Trophoblast cell (in vitro differentiated cells and primary cell): Measurements from ENCODE around the gene CCDC6.
"Not testable (repeated sequence)": the region's sequence is repeated elsewhere in the genome, so short reads cannot be mapped to it uniquely, and the experiment has no call there.

Source experiments
- DNase-seq, 2 donors: peaks; one replicate each; pipeline ENCODE4 v3.0.0-alpha.2; 2016
- H2AFZ ChIP-seq: 2 replicates; pipeline ENCODE4 v1.6.1; 2013; ENCODE audit warnings: low read length, moderate library complexity, mild to moderate bottlenecking; ENCODE audit not compliant: insufficient read depth, poor library complexity
- H2AK5ac ChIP-seq: 2 replicates; pipeline ENCODE4 v1.6.1; 2013; ENCODE audit warnings: mild to moderate bottlenecking, low read length
- H2BK120ac ChIP-seq: 2 replicates; pipeline ENCODE4 v1.6.1; 2013; ENCODE audit warnings: low read length, mild to moderate bottlenecking, moderate library complexity; ENCODE audit not compliant: insufficient read depth, poor library complexity
- H2BK12ac ChIP-seq: 2 replicates; pipeline ENCODE4 v1.6.1; 2013; ENCODE audit warnings: mild to moderate bottlenecking, low read length, moderate library complexity
- H2BK5ac ChIP-seq: 2 replicates; pipeline ENCODE4 v1.6.1; 2013; ENCODE audit warnings: low read length, low read depth, moderate library complexity, mild to moderate bottlenecking; ENCODE audit not compliant: poor library complexity
- H3K14ac ChIP-seq: 2 replicates; pipeline ENCODE4 v1.6.1; 2013; ENCODE audit warnings: mild to moderate bottlenecking, low read length
- H3K18ac ChIP-seq: 2 replicates; pipeline ENCODE4 v1.6.1; 2013; ENCODE audit warnings: mild to moderate bottlenecking, low read length
- H3K23ac ChIP-seq: 2 replicates; pipeline ENCODE4 v1.6.1; 2013; ENCODE audit warnings: low read length
- H3K27ac ChIP-seq: 2 replicates; pipeline ENCODE4 v1.5.1; 2013; ENCODE audit warnings: low read depth, mild to moderate bottlenecking, inconsistent platforms, low read length, moderate library complexity
- H3K27me3 ChIP-seq: 2 replicates; pipeline ENCODE4 v1.6.1; 2013; ENCODE audit warnings: inconsistent platforms, mild to moderate bottlenecking, low read length, moderate library complexity; ENCODE audit not compliant: insufficient read depth
- H3K36me3 ChIP-seq, 2 experiments: 1 replicate in 1 of 2; 2 replicates in 1 of 2; pipeline ENCODE4 v1.6.1; 2013; ENCODE audit warnings: low read length in 2 of 2, mild to moderate bottlenecking in 2 of 2, moderate library complexity in 1 of 2; ENCODE audit not compliant: insufficient read depth in 2 of 2, control insufficient read depth in 1 of 2
- H3K4ac ChIP-seq: 2 replicates; pipeline ENCODE4 v1.6.1; 2013; ENCODE audit warnings: low read depth, mild to moderate bottlenecking, low read length, moderate library complexity
- H3K4me1 ChIP-seq, 2 experiments: 1 replicate in 1 of 2; 2 replicates in 1 of 2; pipeline ENCODE4 v1.6.1; 2013; ENCODE audit warnings: low read length in 2 of 2, mild to moderate bottlenecking in 2 of 2, moderate library complexity in 1 of 2; ENCODE audit not compliant: insufficient read depth in 2 of 2, control insufficient read depth in 1 of 2
- H3K4me2 ChIP-seq: 2 replicates; pipeline ENCODE4 v1.6.1; 2013; ENCODE audit warnings: inconsistent platforms, mild to moderate bottlenecking, low read length, moderate library complexity
- H3K4me3 ChIP-seq: 2 replicates; pipeline ENCODE4 v1.5.1; 2013; ENCODE audit warnings: mild to moderate bottlenecking, low read depth, low read length, inconsistent platforms
- H3K79me1 ChIP-seq: one replicate; pipeline ENCODE4 v1.6.1; 2013; ENCODE audit warnings: low read length
- H3K79me2 ChIP-seq: 2 replicates; pipeline ENCODE4 v1.6.1; 2013; ENCODE audit warnings: low read length, mild to moderate bottlenecking; ENCODE audit not compliant: control insufficient read depth, insufficient read depth, poor library complexity
- H3K9ac ChIP-seq: 2 replicates; pipeline ENCODE4 v1.6.1; 2013; ENCODE audit warnings: mild to moderate bottlenecking, low read length
- H3K9me3 ChIP-seq: 2 replicates; pipeline ENCODE4 v1.6.1; 2013; ENCODE audit warnings: low read depth, mild to moderate bottlenecking, control low read depth, inconsistent platforms, low read length; ENCODE audit not compliant: insufficient read depth
- H4K12ac ChIP-seq: 2 replicates; pipeline ENCODE4 v1.6.1; 2013; ENCODE audit warnings: low read depth, mild to moderate bottlenecking, low read length, moderate library complexity
- H4K8ac ChIP-seq: 2 replicates; pipeline ENCODE4 v1.6.1; 2013; ENCODE audit warnings: low read depth, mild to moderate bottlenecking, low read length, moderate library complexity
- H4K91ac ChIP-seq: one replicate; pipeline ENCODE4 v1.6.1; 2013; ENCODE audit warnings: low read depth, mild to moderate bottlenecking, low read length, moderate library complexity
- WGBS: extraction: QIAGEN DNeasy Blood & Tissue Kit; methylation state at CpG from one replicate; pipeline ENCODE4 v1.1.7; 2013; ENCODE audit warnings: missing lambda C conversion rate; ENCODE audit not compliant: insufficient read length, insufficient coverage; ENCODE audit errors: extremely low coverage; 5-methylcytosine and 5-hydroxymethylcytosine counted together

CCDC6 gene

DNA sequence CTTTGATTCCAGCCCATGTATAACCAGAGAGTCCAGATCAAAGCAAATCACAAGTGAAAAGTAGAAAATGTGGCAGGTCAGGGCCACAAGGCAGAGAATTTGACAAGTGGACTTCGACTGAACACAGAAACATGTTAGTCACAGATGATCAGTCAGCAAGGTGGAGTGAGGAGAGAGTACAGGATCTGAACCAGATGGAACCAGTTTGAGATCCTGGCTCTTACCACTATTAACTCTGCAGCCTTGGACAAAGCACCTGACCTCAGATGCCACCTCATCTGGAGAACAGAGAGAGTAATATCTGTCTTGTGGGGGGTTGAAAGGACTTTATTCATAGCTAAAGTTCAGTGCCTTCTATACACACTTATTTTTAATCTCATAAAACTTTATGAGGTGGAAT is 157.5 kb downstream of the CCDC6 start:
- H2BK120ac ChIP-seq: no peak overlapping the region
- DNase-seq: no peak
- H3K27me3 ChIP-seq: no peaks in the 10 kb centered on the region
- no peak overlapping the region for H3K4me2 ChIP-seq
- no peak overlapping the region for H3K23ac ChIP-seq
- H4K8ac ChIP-seq: no peak overlapping the region
- H3K36me3 ChIP-seq: no peaks in the 10 kb centered on the region
- no peak overlapping the region for H3K9ac ChIP-seq
- H3K14ac ChIP-seq: no peak overlapping the region
- no peak overlapping the region for H4K12ac ChIP-seq
- H2BK5ac ChIP-seq: no peak overlapping the region
- H3K4me3 ChIP-seq: no peak overlapping the region
- H2AK5ac ChIP-seq: no peak overlapping the region
- H3K9me3 ChIP-seq: no peaks in the 10 kb centered on the region
- WGBS: no CpG with 5 or more reads among the region's 1 CpG
- no peak overlapping the region for H3K18ac ChIP-seq
- H3K4ac ChIP-seq: no peak overlapping the region
- H3K79me2 ChIP-seq: no peaks in the 10 kb centered on the region
- H3K79me1 ChIP-seq: no peaks in the 10 kb centered on the region
- H2BK12ac ChIP-seq: no peak overlapping the region
- H3K27ac ChIP-seq: no peak overlapping the region
- H3K4me1 ChIP-seq: no peaks in the 10 kb centered on the region
- H2AFZ ChIP-seq: no peak overlapping the region
- H4K91ac ChIP-seq: no peak overlapping the region

DNA sequence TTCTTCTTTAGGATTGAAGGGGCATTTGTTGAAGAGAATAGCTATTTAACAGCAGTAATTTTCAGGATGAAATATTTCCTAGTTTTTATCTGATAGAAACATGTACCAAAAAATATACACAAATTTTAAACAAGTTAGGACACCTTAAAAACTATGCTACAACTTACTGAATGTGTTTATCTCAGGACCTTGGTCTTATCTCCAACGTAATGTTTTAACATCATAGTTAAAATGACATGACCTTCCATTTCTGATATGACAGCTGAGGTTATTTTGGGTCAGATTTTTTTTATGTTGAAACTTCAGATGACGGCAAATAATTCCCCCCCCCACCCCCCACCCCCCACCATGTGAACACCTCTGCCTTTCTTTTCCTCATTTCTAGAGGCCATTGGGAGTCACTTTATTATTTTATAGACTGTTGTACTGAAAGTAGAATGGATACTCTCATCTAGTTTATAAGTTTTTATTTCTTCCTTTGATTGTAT is 161.1 kb downstream of the CCDC6 start:
- Histone ChIP-seq H3K18ac (no peak overlapping the region), H3K4me3 (no peak overlapping the region), H4K91ac (no peak overlapping the region), H3K27ac (no peak overlapping the region), H2BK120ac (no peak overlapping the region), H3K79me2 (no peaks in the 10 kb centered on the region), H2AK5ac (no peak overlapping the region), H3K14ac (no peak overlapping the region), H3K4ac (no peak overlapping the region), H3K4me2 (no peak overlapping the region), H3K79me1 (no peaks in the 10 kb centered on the region), H4K8ac (no peak overlapping the region), H2BK5ac (no peak overlapping the region), H3K27me3 (no peaks in the 10 kb centered on the region), H2BK12ac (no peak overlapping the region), H3K36me3 (no peaks in the 10 kb centered on the region), H2AFZ (no peak overlapping the region), H3K4me1 (no peaks in the 10 kb centered on the region), H3K9me3 (no peaks in the 10 kb centered on the region), H3K9ac (no peak overlapping the region), H3K23ac (no peak overlapping the region), H4K12ac (no peak overlapping the region)
- DNase-seq: no peak
- WGBS: no CpG with 5 or more reads among the region's 2 CpGs

- H4K8ac ChIP-seq, H3K36me3 ChIP-seq, H3K4ac ChIP-seq: not testable (repeated sequence)
Measured at GRCh38 chr10:59744762-59745161, 161.6 kb downstream of the CCDC6 start.

DNA sequence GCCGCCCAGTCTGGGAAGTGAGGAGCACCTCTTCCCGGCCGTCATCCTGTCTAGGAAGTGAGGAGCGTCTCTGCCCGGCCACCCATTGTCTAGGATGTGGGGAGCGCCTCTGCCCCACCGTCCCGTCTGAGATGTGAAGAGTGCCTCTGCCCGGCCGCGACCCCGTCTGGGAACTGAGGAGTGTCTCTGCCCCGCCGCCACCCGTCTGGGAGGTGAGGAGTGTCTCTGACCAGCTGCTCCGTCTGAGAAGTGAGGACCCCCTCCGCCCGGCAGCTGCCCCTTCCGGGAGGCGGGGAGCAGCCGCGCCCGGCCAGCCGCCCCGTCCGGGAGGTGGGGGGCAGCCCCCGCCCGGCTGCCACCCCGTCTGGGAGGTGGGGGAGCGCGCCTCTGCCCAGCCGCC is 162.2 kb downstream of the CCDC6 start:
- not testable (repeated sequence) for H2AFZ ChIP-seq, H2AK5ac ChIP-seq, H3K4ac ChIP-seq, H2BK12ac ChIP-seq, H3K79me1 ChIP-seq, H4K12ac ChIP-seq, H3K4me1 ChIP-seq, H3K27me3 ChIP-seq, H3K4me3 ChIP-seq, H4K8ac ChIP-seq, H3K23ac ChIP-seq, DNase-seq, H3K27ac ChIP-seq, H2BK120ac ChIP-seq, H3K14ac ChIP-seq, H2BK5ac ChIP-seq, H4K91ac ChIP-seq, H3K4me2 ChIP-seq, H3K9me3 ChIP-seq, H3K9ac ChIP-seq, H3K79me2 ChIP-seq, H3K18ac ChIP-seq, H3K36me3 ChIP-seq
- no CpG with 5 or more reads among the region's 32 CpGs for WGBS

More at GRCh38 chr10:59744762-59745161, 161.6 kb downstream of the CCDC6 start:
- not testable (repeated sequence) for H3K27me3 ChIP-seq, H2BK5ac ChIP-seq, H2BK12ac ChIP-seq, H3K4me3 ChIP-seq, H3K4me1 ChIP-seq, H3K79me2 ChIP-seq, H4K12ac ChIP-seq, H3K23ac ChIP-seq, H2BK120ac ChIP-seq, H3K9ac ChIP-seq, H3K9me3 ChIP-seq, H4K91ac ChIP-seq, H2AFZ ChIP-seq, H3K4me2 ChIP-seq, H3K14ac ChIP-seq, H3K18ac ChIP-seq, H2AK5ac ChIP-seq, H3K27ac ChIP-seq, DNase-seq, H3K79me1 ChIP-seq
- WGBS: no CpG with 5 or more reads among the region's 6 CpGs
